Fibroblast of pulmonary artery (primary cell): ENCODE results near the gene ARAF.

Source experiments
- DNase-seq: peaks from one replicate; pipeline ENCODE4 v3.0.0-alpha.2; 2010; ENCODE audit warnings: low read depth
- H3K4me3 ChIP-seq: replicated peaks from 2 replicates; pipeline ENCODE4 v1.5.1; 2011; ENCODE audit warnings: low read depth, mild to moderate bottlenecking, control low read depth, low read length, moderate library complexity
- TF ChIP-seq, protein P1 (sequence below): IDR thresholded peaks from 2 replicates; pipeline ENCODE4 v1.5.1; 2011; ENCODE audit warnings: mild to moderate bottlenecking, control low read depth, low read length, inconsistent platforms; ENCODE audit errors: missing control alignments

The ARAF gene

GRCh38 chrX:47564438-47565085, 3.6 kb downstream of the ARAF start:
- DNase-seq, result no peak
- TF ChIP-seq, protein P1, sequence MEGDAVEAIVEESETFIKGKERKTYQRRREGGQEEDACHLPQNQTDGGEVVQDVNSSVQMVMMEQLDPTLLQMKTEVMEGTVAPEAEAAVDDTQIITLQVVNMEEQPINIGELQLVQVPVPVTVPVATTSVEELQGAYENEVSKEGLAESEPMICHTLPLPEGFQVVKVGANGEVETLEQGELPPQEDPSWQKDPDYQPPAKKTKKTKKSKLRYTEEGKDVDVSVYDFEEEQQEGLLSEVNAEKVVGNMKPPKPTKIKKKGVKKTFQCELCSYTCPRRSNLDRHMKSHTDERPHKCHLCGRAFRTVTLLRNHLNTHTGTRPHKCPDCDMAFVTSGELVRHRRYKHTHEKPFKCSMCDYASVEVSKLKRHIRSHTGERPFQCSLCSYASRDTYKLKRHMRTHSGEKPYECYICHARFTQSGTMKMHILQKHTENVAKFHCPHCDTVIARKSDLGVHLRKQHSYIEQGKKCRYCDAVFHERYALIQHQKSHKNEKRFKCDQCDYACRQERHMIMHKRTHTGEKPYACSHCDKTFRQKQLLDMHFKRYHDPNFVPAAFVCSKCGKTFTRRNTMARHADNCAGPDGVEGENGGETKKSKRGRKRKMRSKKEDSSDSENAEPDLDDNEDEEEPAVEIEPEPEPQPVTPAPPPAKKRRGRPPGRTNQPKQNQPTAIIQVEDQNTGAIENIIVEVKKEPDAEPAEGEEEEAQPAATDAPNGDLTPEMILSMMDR, result no peak
- no peak overlapping the region for H3K4me3 ChIP-seq

DNA sequence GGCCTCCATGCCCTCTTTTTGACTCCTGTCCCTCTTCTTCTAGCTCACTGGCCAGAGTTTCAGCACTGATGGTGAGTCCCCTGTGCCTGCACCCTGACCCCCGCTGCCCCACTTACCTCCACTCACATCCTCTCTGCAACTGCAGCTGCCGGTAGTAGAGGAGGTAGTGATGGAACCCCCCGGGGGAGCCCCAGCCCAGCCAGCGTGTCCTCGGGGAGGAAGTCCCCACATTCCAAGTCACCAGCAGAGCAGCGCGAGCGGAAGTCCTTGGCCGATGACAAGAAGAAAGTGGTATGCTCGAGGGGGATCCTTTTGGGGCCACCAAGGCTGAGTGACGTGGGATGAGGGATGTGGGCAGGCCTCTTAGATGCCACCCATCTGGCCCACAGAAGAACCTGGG, 5.8 kb downstream of the ARAF start:
- H3K4me3 ChIP-seq, result no peak overlapping the region
- DNase-seq, result no peak
- TF ChIP-seq, protein P1, result no peak

- peak; percentile 28 for DNase-seq
- TF ChIP-seq, protein P1, result peak; percentile 31
- H3K4me3 ChIP-seq, result no peak overlapping the region
Measured at GRCh38 chrX:47568656-47569295, 7.8 kb downstream of the ARAF start.

DNA sequence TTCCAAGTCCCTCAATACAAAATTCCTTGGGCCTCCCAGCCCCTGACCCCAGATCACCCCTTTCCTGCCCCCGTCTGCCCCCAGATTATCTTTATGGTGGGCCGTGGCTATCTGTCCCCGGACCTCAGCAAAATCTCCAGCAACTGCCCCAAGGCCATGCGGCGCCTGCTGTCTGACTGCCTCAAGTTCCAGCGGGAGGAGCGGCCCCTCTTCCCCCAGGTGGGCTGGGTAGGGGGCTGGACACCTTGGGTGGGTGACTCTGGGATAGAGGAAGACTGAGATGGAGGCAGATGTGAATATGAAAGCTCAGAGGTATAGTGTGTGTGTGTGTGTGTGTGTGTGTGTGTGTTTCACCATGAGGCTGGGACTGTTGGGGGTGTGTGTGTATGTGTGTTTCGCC, 9.8 kb downstream of the ARAF start:
- no peak for DNase-seq
- H3K4me3 ChIP-seq, result no peak overlapping the region

GRCh38 chrX:47571215-47571614, 10.2 kb downstream of the ARAF start:
- TF ChIP-seq, protein P1, result no peak
- no peak for DNase-seq
- H3K4me3 ChIP-seq, result no peak overlapping the region

More for the DNA sequence above, 9.8 kb downstream of the ARAF start:
- TF ChIP-seq, protein P1, result no peak

GRCh38 chrX:47571896-47572295, 10.9 kb downstream of the ARAF start:
- TF ChIP-seq, protein P1, result no peak
- DNase-seq, result no peak
- no peak overlapping the region for H3K4me3 ChIP-seq
